IMR-90 (cell line): Measurements from ENCODE around the gene LAPTM5. TPM values are rescaled to one million over a fixed set of nuclear protein-coding genes. Genes with fewer than 3 reads are reported as not detected.

Source experiments
- ATAC-seq: fragments of 200-7000 bp; cut with Tn5 transposase; 2 replicates; pipeline ENCODE4 v1.9.1; 2020; ENCODE audit warnings: low read depth, mild to moderate bottlenecking, moderate library complexity
- BruUV-seq: library from RNA; stranded (reverse); fragments of 400-500 nt; replicated peaks from 2 replicates; lab custom pipeline; 2021; lab: Mats Ljungman, UMichigan
- CTCF ChIA-PET: fragments of 300-600 bp; formaldehyde crosslinking; extraction: SDS; loops from one replicate; lab custom pipeline; 2021; ENCODE audit warnings: antibody characterized with exemption; lab: Yijun Ruan, JAX
- POLR2A ChIA-PET: fragments of 300-600 bp; sonication (Branson Sonifier 250); formaldehyde crosslinking; loops from one replicate; lab custom pipeline; 2022; ENCODE audit warnings: antibody characterized with exemption; ENCODE audit not compliant: unreplicated experiment; lab: Charles Lee
- DNase-seq: peaks from one replicate; pipeline ENCODE4 v3.0.0; 2013
- H2AFZ ChIP-seq: replicated peaks from 2 replicates; pipeline ENCODE3; 2013; ENCODE audit warnings: low read length, mild to moderate bottlenecking; ENCODE audit not compliant: poor library complexity
- H2AK5ac ChIP-seq: 2 replicates; pipeline ENCODE4 v1.6.1; 2013; ENCODE audit warnings: low read depth, low read length, inconsistent platforms
- H2AK9ac ChIP-seq: replicated peaks from 2 replicates; pipeline ENCODE3; 2013; ENCODE audit warnings: mild to moderate bottlenecking, low read depth, low read length, moderate library complexity; ENCODE audit not compliant: poor library complexity
- H2BK120ac ChIP-seq: 2 replicates; pipeline ENCODE4 v1.6.1; 2013; ENCODE audit warnings: low read depth, low read length, inconsistent platforms
- H2BK15ac ChIP-seq: 3 replicates; pipeline ENCODE4 v1.6.1; 2013; ENCODE audit warnings: low read depth, low read length, inconsistent platforms
- H2BK20ac ChIP-seq: 2 replicates; pipeline ENCODE4 v1.6.1; 2013; ENCODE audit warnings: low read depth, mild to moderate bottlenecking, inconsistent platforms, low read length, moderate library complexity
- H2BK5ac ChIP-seq: 2 replicates; pipeline ENCODE4 v1.6.1; 2013; ENCODE audit warnings: mild to moderate bottlenecking, low read depth, low read length, inconsistent platforms; ENCODE audit not compliant: poor library complexity, severe bottlenecking
- H3K14ac ChIP-seq: replicated peaks from 2 replicates; pipeline ENCODE4 v1.6.1; 2013; ENCODE audit warnings: low read depth, low read length, inconsistent platforms
- H3K18ac ChIP-seq: 2 replicates; pipeline ENCODE4 v1.6.1; 2013; ENCODE audit warnings: low read depth, low read length, control low read depth
- H3K23ac ChIP-seq: 2 replicates; pipeline ENCODE4 v1.6.1; 2013; ENCODE audit warnings: low read depth, low read length, inconsistent platforms
- H3K27ac ChIP-seq: 2 replicates; pipeline ENCODE4 v1.5.1; 2013; ENCODE audit warnings: mild to moderate bottlenecking, control low read depth, low read length; ENCODE audit not compliant: insufficient read depth
- H3K27me3 ChIP-seq: 2 replicates; pipeline ENCODE4 v1.6.1; 2013; ENCODE audit warnings: low read length; ENCODE audit not compliant: control insufficient read depth, insufficient read depth
- H3K36me3 ChIP-seq: 2 replicates; pipeline ENCODE4 v1.6.1; 2013; ENCODE audit warnings: low read length, mixed read lengths; ENCODE audit not compliant: control insufficient read depth, insufficient read depth
- H3K4ac ChIP-seq: 2 replicates; pipeline ENCODE4 v1.6.1; 2013; ENCODE audit warnings: low read depth, low read length, inconsistent platforms
- H3K4me1 ChIP-seq: 2 replicates; pipeline ENCODE4 v1.6.1; 2013; ENCODE audit warnings: low read length, mixed read lengths; ENCODE audit not compliant: control insufficient read depth, insufficient read depth
- H3K4me2 ChIP-seq: 2 replicates; pipeline ENCODE4 v1.6.1; 2013; ENCODE audit warnings: low read depth, mild to moderate bottlenecking, control low read depth, low read length, moderate library complexity
- H3K4me3 ChIP-seq: 2 replicates; pipeline ENCODE4 v1.5.1; 2013; ENCODE audit warnings: low read depth, mild to moderate bottlenecking, control low read depth, low read length, moderate library complexity; ENCODE audit not compliant: insufficient read depth
- H3K56ac ChIP-seq: 2 replicates; pipeline ENCODE4 v1.6.1; 2013; ENCODE audit warnings: low read length, inconsistent platforms; ENCODE audit not compliant: insufficient read depth; ENCODE audit errors: extremely low read depth
- H3K79me1 ChIP-seq, 2 experiments: 2 replicates each; pipeline ENCODE4 v1.6.1; 2013; ENCODE audit warnings: low read length in 2 of 2, inconsistent platforms in 1 of 2, low read depth in 1 of 2
- H3K9ac ChIP-seq: 2 replicates; pipeline ENCODE4 v1.6.1; 2013; ENCODE audit warnings: low read depth, low read length, control low read depth
- H3K9me1 ChIP-seq: 2 replicates; pipeline ENCODE4 v1.6.1; 2013; ENCODE audit warnings: low read length, inconsistent platforms; ENCODE audit not compliant: insufficient read depth
- H3K9me3 ChIP-seq: 2 replicates; pipeline ENCODE4 v1.6.1; 2013; ENCODE audit warnings: low read length; ENCODE audit not compliant: control insufficient read depth, insufficient read depth
- H4K20me1 ChIP-seq: 2 replicates; pipeline ENCODE4 v1.6.1; 2013; ENCODE audit warnings: low read length, inconsistent platforms; ENCODE audit not compliant: insufficient read depth
- H4K5ac ChIP-seq: 2 replicates; pipeline ENCODE4 v1.6.1; 2013; ENCODE audit warnings: mild to moderate bottlenecking, low read depth, low read length, control low read depth
- H4K8ac ChIP-seq, 2 experiments: 2 replicates each; pipeline ENCODE4 v1.6.1; 2013; ENCODE audit warnings: low read depth in 2 of 2, low read length in 2 of 2, control low read depth in 1 of 2, inconsistent platforms in 1 of 2
- H4K91ac ChIP-seq: 2 replicates; pipeline ENCODE4 v1.6.1; 2013; ENCODE audit warnings: low read depth, low read length, inconsistent platforms; ENCODE audit not compliant: insufficient read depth
- CEBPB ChIP-seq: IDR thresholded peaks from 2 replicates; pipeline ENCODE4 v1.6.1; 2012; ENCODE audit warnings: low read depth, low read length, improper control_type of control experiment
- RAD21 ChIP-seq: IDR thresholded peaks from 2 replicates; pipeline ENCODE4 v1.6.1; 2012; ENCODE audit warnings: low read length, improper control_type of control experiment
- RCOR1 ChIP-seq: IDR thresholded peaks from 2 replicates; pipeline ENCODE4 v1.6.1; 2012; ENCODE audit warnings: mild to moderate bottlenecking, low read length, improper control_type of control experiment; ENCODE audit not compliant: insufficient replicate concordance
- WGBS, 2 experiments: methylation state at CpG; one replicate each; pipeline versions ENCODE4 v1.1.5 to v1.1.7; 2013; ENCODE audit warnings: missing lambda C conversion rate in 2 of 2; ENCODE audit not compliant: insufficient read length in 1 of 2; ENCODE audit errors: extremely low coverage in 2 of 2; 5-methylcytosine and 5-hydroxymethylcytosine counted together
- dilution Hi-C: fragments of 300-500 bp; cut with HindIII; formaldehyde crosslinking; loops from one replicate; pipeline ENCODE4 v1.14.3; 2018; ENCODE audit warnings: low sequenced_read_pairs; ENCODE audit not compliant: unreplicated experiment
- in situ Hi-C: fragments of 300-500 bp; cut with MboI; formaldehyde crosslinking; loops from 3 replicates; pipeline ENCODE4 v1.14.3; 2019; ENCODE audit warnings: low sequenced_read_pairs, inconsistent platforms, mixed read lengths
- intact Hi-C: fragments of 100-400 bp; cut with micrococcal nuclease; formaldehyde crosslinking; loops from 2 replicates; pipeline ENCODE4 v1.10.0; 2022
- polyA plus RNA-seq, 3 experiments: library from polyadenylated mRNA; depleted of rRNA; stranded (reverse); fragments of >200 nt; gene quantifications; 2 replicates each; pipeline ENCODE4 v1.2.3, GENCODE V29; 2012; ENCODE audit warnings: low replicate concordance in 1 of 3
- total RNA-seq: library from RNA; depleted of rRNA; stranded (reverse); fragments of >200 nt; gene quantifications from 2 replicates; pipeline ENCODE4 v1.2.3, GENCODE V29; 2012

Gene LAPTM5
- total and polyA plus RNA-seq, 2 of the 4 experiments (the other 2 are of a cell fraction) = 0.09 TPM; not detected in 1

GRCh38 chr1:30768830-30769718 is 11.5 kb upstream of the LAPTM5 start:
- H4K91ac ChIP-seq = no peak overlapping the region
- no peak overlapping the region for H3K9ac ChIP-seq
- H3K9me3 ChIP-seq = no peaks in the 10 kb centered on the region
- DNase-seq = peak; percentile 35
- ATAC-seq = peak; percentile 67
- no peak overlapping the region for H2BK15ac ChIP-seq
- H2BK120ac ChIP-seq = no peak overlapping the region
- H2BK5ac ChIP-seq = no peak overlapping the region
- no peak overlapping the region for H2AK5ac ChIP-seq
- no peak overlapping the region for H3K56ac ChIP-seq
- dilution Hi-C loops = no loop called here
- 59% methylated on average over 8 of the region's 20 CpGs; no CpG with 5 or more reads in 1 of the 2 experiments for WGBS, 2 experiments
- H4K5ac ChIP-seq = no peak overlapping the region
- no peak overlapping the region for H4K8ac ChIP-seq
- intact Hi-C loops = no loop called here
- no TSS peak for BruUV-seq
- H2BK20ac ChIP-seq = no peak overlapping the region
- no peak overlapping the region for H3K18ac ChIP-seq
- peaks cover 15% of the 10 kb centered on the region for H3K27me3 ChIP-seq
- H3K4me2 ChIP-seq = no peak overlapping the region
- CTCF ChIA-PET = interaction anchor here (1.2 kb wide), 1 partner anchor 11 kb away, joined by 3 read pairs; no protein-coding TSS in a partner anchor
- no peak overlapping the region for H2AK9ac ChIP-seq
- H3K79me1 ChIP-seq = no peaks in the 10 kb centered on the region
- no peak overlapping the region; the same call in 1 of the 2 replicates for H3K14ac ChIP-seq
- H3K4ac ChIP-seq = no peak overlapping the region
- H3K27ac ChIP-seq = no peak overlapping the region
- no peaks in the 10 kb centered on the region for H3K4me1 ChIP-seq
- POLR2A ChIA-PET = interaction anchor here (0.6 kb wide), 1 partner anchor 12 kb away, joined by 4 read pairs; no protein-coding TSS in a partner anchor
- TF ChIP-seq CEBPB (no peak), RCOR1 (no peak), RAD21 (no peak)
- H3K23ac ChIP-seq = no peak overlapping the region
- H3K9me1 ChIP-seq = no peaks in the 10 kb centered on the region
- peak overlapping the region; percentile 72 for H2AFZ ChIP-seq
- H3K36me3 ChIP-seq = no peaks in the 10 kb centered on the region
- H3K4me3 ChIP-seq = no peak overlapping the region
- in situ Hi-C loops = no loop called here
- no peaks in the 10 kb centered on the region for H4K20me1 ChIP-seq
